Measurements from ENCODE around the gene CLDN25.

The CLDN25 gene

GRCh38 chr11:113806406-113806805, 26.8 kb downstream of the CLDN25 start:
- no peak overlapping the region for H3K4me3 ChIP-seq (ENCODE audit: low read length)
- peak; percentile 4 for DNase-seq (ENCODE audit: low read depth)
- peak; percentile 39 for TF ChIP-seq CTCF (conservative IDR thresholded peaks at IDR 0.05; ENCODE audit: low read length)

DNA sequence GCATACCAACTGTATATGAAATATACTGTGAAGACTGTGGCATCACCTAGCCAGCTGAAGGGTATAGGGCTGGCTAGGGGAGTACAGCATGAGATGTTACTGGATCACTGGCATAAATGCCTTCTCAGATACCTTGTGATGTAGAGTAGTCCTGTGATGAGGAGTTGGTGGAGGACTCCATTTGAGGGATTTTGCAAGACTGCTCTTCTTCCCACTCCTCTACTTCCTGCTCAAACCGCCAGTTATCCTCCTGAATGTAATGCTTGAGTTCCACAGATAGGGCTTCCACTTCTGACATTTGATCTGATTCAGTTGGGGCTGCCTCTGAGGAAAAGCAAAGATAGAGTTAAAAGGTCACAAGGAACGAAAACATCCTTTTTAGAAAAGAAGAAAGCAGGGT, 29.3 kb downstream of the CLDN25 start:
- no peak for DNase-seq (ENCODE audit: low read depth)
- TF ChIP-seq CTCF (conservative IDR thresholded peaks at IDR 0.05; ENCODE audit: low read length), result no peak
- H3K4me3 ChIP-seq (ENCODE audit: low read length), result no peak overlapping the region

- no peak for DNase-seq (ENCODE audit: low read depth)
- H3K4me3 ChIP-seq (ENCODE audit: low read length), result no peak overlapping the region
- TF ChIP-seq CTCF (conservative IDR thresholded peaks at IDR 0.05; ENCODE audit: low read length), result no peak
These were observed 34.6 kb downstream of the CLDN25 start for GRCh38 chr11:113814181-113814580.

GRCh38 chr11:113817162-113817561, 37.6 kb downstream of the CLDN25 start:
- peak; percentile 11 for DNase-seq (ENCODE audit: low read depth)
- TF ChIP-seq CTCF (conservative IDR thresholded peaks at IDR 0.05; ENCODE audit: low read length), result no peak
- no peak overlapping the region for H3K4me3 ChIP-seq (ENCODE audit: low read length)

GRCh38 chr11:113817626-113818025, 38.0 kb downstream of the CLDN25 start:
- no peak for TF ChIP-seq CTCF (conservative IDR thresholded peaks at IDR 0.05; ENCODE audit: low read length)
- no peak for DNase-seq (ENCODE audit: low read depth)
- H3K4me3 ChIP-seq (ENCODE audit: low read length), result no peak overlapping the region

DNA sequence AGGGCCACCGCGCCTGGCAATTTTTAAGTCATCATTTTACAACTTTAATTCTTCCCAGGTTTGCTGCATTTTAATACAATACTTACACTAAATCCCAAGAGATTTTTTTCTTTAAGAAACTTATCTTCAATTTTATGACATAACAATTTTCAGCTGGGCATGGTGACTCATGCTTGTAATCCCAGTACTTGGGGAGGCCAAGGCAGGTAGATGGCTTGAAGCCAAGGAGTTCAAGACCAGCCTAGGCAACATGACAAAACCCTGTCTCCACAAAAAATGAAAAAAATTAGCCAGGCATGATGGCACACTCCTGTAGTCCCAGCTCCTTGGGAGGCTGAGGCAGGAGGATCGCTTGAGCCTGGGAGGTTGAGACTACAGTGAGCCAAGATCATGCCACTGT, 38.8 kb downstream of the CLDN25 start:
- TF ChIP-seq CTCF (conservative IDR thresholded peaks at IDR 0.05; ENCODE audit: low read length), result no peak
- DNase-seq (ENCODE audit: low read depth), result no peak
- H3K4me3 ChIP-seq (ENCODE audit: low read length), result no peak overlapping the region

- DNase-seq (ENCODE audit: low read depth), result no peak
- no peak for TF ChIP-seq CTCF (conservative IDR thresholded peaks at IDR 0.05; ENCODE audit: low read length)
- H3K4me3 ChIP-seq (ENCODE audit: low read length), result no peak overlapping the region
These were observed 47.9 kb downstream of the CLDN25 start for GRCh38 chr11:113827477-113827876.
